HG03558 (cell line): ENCODE measurements around the gene KCNS1.

ENCODE experiments used
- ATAC-seq: cut with Tn5 transposase; IDR thresholded peaks from one replicate; pipeline ENCODE4 v1.9.1; 2021; ENCODE audit warnings: moderate number of reproducible peaks; ENCODE audit not compliant: unreplicated experiment; ENCODE audit errors: extremely low read depth

KCNS1 gene

GRCh38 chr20:45052698-45053429 lies 48.1 kb downstream of the KCNS1 start:
- ATAC-seq, result no peak

DNA sequence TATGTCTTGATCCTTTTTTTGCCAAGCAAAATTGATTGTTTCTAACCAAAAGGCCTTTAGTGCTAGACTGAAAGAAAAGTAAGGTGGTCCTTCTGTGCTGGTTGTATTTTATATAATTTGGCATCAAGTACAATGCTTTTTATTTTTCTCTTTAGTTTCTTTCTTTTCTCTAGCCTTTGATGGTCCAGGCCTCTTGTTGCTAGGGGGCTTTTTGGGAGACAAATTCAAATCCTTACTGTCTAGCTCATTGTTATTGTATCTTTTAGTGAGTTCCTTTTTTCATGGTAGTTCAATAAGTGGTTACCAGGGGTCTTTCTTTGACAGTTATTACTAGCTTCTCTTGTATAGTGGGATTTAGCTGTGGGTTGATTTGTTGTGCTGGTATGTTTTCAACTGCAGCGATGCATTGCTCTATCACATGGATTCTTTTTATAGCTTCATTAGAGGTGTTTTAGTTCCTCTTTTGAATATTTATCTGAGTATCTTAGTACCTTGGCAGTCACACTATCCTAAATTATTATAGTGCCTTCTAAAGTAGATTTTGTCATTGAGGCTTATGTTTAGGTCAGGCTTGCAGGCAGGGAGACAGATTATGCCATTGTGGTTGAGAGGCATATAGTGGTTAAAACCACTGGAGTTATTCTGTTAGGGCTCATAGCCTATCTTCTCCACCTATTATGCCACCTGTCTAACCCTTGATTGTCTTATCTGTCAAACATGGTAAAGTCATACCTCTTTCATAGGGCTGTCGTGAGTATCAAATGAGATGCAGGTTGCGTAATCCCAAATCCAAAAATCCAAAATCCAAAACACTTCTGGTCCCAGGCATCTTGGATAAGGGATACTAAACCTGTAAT lies 49.5 kb downstream of the KCNS1 start:
- no peak for ATAC-seq

DNA sequence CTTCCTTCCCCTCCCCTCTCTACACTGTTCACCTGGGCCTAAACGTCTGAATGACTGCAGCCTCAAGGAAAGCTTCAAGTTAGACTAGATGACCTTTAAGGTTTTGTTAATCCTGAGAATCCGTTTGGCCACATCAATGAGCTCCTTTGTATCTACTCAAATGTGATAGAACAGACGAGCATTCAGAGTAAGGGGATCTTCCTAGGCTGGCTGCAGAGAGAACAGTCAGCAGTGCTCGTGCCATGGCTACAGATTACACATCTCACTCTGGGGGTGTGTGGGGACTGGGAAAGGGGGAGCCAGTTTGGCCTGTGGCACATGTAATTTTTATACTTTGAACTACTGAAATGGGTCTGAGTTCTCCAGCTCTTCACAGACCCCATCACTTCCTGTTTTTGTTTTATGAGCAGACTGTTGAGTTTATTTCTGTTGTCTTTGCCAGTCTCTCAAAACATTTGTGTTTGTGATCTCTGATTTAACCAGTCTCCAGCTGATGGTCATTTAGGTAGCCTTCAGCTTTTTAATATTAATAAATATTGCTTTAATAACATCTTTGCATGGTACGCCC lies 50.9 kb downstream of the KCNS1 start:
- no peak for ATAC-seq

DNA sequence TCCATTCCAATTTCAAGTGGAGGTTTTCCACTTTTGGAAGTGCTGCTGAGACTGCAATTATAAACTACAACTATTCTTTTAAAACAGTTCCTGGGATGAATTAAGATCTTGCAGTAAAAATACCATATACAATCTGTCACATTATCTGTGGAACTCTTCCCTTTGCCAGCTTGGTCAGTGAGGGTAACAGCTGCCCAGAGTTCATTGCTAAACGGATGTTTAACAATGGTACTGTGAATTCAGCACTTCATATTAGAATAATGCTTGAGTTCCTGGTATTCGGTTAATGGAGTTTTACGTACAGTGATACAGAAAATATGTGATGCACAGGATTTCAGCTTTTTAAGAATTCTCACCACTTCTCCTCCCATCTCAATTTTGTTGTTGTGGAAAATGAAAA lies 51.5 kb downstream of the KCNS1 start:
- no peak for ATAC-seq

DNA sequence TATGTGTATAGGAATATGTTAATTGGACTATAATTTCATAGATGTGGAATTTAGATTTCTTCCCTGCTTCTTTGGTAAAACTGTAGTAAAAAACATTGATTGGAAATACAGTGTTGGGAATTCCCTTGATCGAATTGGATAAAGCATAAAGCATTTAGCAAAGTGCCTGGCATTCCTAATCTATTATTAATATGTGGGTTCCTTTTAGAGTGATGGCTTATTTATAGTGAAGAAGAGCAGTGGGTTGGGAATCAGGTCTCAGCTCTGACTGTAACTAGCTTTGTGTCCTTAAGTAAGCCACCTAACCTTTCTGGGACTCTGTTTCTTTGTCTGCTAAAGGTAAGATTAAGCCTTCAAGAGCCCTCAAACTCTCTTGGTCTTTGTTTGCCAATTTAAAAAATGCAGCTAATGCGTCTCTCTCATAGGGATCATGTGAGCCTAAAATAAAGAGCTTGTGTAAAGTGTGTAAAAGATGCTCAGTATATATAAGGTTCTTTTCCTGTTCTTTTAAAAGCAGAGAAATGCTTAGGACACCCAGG lies 53.3 kb downstream of the KCNS1 start:
- no peak for ATAC-seq

DNA sequence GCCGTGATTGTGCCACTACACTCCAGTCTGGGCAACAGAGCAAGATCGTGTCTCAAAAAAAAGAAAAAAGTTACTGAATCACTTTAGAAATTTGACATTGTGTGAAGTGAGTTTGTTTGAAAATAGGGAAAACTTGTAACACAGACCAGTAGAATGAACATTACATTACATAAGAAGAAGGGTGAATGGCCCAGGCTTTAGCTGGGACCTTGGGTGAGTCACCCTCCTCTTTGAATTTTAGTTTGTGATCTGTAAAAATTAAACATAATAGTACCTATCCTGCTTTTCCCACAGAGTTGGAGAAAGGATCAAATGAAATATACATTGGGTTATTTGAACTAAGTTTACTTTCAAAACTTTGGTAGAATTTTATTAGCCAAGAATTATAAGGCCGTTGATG lies 56.3 kb downstream of the KCNS1 start:
- ATAC-seq, result no peak

- ATAC-seq, result no peak
Measured at GRCh38 chr20:45044084-45044573, 56.8 kb downstream of the KCNS1 start.

DNA sequence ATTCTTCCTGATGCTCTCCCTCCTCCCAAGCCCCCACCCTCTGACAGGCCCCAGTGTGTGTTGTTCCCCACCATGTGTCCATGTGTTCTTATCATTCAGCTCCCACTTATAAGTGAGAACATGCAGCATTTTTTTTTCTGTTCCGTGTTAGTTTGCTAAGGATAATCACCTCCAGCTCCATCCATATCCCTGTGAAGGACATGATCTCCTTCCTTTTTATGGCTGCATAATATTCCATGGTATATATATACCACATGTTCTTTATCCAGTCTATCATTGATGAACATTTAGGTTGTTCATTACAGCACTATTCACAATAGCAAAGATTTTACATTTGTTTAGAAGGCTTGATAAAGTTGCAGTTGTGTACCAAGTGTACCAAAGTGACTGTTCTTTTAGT lies 57.9 kb downstream of the KCNS1 start:
- ATAC-seq, result no peak
